HG03460 (cell line): ENCODE results near the gene PLEKHG3.

Experiments
- ATAC-seq: cut with Tn5 transposase; IDR thresholded peaks from one replicate; pipeline ENCODE4 v1.9.1; 2021; ENCODE audit not compliant: unreplicated experiment

The PLEKHG3 gene

DNA sequence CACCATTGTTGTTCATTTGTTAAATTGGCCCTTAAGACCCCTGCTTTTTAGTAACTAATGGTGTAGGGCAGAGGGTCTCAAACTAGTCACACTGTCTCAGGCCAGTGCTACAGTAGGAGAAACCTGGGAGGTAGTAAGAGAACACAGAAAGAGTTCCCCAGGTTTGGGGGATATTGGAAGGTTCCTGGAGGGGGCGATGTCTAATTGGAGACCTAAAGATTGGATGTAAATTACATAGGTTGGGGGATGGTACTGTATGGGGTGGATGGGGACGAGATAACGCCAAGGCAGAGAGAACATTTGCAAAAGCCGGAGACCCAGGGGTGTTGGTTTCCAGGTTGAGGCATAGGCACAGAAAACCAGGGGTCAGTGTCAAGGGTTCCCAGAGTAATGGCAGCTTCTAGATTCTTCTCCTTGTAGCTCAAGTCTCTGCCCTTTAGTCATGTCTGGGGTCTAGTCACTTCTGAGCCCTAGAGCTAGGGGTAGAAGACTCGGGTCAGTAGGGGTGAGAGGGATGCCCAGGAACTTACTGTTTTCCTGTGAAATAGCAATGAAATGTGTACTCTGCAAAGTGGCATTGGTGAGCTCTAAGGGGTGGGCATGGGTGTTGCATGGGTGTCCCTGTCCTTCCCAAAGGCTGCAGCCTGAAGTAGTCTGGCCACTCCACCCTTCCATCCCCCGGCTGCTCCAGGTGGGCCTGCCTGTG lies 21.8 kb downstream of the PLEKHG3 start:
- no peak for ATAC-seq

DNA sequence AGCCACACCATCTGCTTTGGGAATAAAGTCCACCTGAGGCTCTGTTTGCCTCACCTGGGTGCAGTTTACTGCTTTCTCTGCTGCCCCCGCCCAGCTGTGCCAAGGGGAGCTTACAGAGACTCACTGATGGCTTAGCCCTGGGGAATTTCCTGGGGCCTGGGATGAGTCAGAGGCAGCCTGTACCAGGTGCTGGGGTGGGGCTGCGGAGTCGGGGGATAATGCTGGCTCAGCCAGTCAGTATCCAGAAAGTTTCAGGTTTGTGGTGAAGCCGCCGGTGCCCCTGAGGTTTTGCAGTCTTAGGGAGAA lies 22.3 kb downstream of the PLEKHG3 start:
- ATAC-seq = no peak

DNA sequence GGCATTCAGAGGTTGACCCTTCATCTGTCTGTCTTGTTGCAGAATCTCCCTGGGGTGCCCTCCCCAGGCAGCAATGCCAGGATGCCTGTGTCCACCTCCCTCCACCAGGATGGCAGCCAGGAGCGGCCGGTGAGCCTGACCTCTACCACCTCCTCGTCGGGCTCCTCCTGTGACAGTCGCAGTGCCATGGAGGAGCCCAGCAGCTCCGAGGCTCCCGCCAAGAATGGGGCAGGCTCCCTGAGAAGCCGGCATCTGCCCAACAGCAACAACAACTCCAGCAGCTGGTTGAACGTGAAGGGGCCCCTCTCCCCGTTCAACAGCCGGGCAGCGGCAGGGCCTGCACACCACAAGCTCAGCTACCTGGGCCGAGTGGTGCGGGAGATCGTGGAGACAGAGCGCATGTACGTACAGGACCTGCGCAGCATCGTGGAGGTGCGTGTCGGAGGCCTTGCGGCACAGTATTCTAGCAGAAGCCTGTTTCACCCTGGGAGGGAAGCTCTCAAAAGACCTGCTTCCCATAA lies 23.4 kb downstream of the PLEKHG3 start:
- ATAC-seq = no peak

DNA sequence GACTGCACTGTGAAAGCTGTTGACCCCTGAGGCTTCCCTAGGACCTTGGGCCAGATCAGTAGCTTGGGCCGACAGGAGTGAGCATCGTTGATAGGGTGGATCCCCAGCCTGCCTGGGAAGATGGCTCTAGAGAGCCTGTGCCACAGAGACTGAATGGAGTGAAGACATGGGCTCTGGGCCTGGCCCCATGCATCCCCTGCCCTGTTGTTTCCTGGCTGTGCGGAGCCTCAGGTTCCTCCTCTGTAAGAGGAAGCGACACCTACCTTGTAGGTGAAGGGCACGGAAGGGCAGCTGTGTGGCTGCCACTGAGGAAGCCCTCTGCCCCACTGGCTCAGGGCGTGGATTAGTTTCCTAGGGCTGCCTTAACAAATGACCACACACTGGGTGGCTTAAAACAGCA lies 23.9 kb downstream of the PLEKHG3 start:
- ATAC-seq = no peak

DNA sequence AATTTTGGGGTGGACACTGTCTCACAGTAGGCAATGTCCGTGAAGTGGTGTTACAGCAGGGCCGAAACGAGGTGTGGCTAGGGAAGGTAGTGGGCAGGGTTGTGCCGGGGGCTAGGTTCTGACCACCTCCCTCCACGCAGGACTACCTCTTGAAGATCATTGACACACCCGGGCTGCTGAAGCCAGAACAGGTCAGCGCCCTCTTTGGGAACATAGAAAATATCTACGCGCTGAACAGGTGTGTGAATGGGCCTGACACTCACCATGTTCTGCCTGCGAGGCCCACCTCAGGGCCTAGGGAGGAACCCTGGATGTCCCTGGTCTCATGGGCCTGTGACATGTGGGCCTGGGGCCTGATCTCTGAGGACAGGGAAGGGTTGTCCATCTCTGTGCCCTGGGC lies 24.6 kb downstream of the PLEKHG3 start:
- ATAC-seq = no peak

DNA sequence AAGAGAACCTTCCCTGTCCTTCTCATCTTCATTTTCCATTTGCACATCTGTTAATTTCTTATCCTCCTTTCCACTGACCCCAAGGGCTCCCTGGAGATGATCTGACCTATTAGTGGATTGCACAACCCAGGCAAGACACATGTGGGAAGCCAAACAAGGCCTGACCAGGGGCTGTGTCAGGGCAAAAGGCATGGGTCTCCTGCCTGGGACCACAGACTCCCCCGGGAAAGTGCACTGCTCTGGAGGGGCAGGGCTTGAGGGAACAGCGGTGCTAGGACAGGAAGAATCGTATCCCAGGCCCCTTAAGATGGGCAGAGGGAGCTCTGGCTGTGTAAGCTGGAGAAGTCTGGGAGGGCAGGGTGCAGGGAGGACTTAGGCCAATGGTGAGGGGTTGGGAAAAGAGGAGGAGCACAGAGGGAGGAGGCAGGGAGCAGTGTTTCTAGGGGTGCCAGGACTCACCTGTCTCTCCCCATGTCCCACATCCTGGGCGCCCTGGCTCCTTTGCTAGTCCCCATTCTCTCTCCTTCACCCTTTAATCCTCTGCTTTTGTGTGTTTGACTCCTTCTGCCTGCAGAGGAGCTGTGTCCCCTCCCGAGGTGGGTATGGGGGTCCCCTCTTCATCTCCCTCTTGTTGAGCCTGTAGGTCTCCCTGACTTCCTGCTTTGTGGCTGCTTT lies 25.3 kb downstream of the PLEKHG3 start:
- no peak for ATAC-seq

DNA sequence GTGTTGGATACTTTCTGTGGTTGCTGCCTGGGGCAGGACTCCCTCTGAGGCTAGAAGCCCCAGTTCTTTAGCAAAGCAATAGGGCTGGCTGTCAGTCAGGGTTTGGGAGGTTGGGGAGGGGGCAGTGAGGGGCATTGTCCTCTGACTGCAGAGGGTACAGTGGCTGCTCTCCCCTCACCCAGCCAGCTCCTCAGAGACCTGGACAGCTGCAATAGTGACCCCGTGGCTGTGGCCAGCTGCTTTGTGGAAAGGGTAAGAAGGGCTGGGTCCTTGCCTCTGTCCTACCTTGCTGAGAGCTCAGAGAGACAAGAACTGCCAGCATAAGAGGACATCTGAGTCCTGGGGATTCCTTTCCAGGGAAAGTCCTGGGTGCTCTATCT lies 25.8 kb downstream of the PLEKHG3 start:
- no peak for ATAC-seq

DNA sequence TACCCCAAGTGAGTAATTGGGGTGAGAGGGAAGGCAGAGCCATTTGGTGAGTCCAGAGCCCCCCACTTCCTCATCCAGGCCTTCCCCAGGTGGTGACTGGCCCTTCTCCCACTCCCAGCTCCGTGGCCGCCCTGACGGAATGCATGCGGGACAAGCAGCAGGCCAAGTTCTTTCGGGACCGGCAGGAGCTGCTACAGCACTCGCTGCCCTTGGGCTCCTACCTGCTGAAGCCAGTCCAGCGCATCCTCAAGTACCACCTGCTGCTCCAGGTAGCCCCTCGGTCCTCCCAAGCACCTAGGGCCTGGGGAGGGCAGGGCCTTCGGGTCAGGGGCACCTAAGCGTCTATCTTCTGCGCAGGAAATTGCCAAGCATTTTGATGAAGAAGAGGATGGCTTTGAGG lies 26.5 kb downstream of the PLEKHG3 start:
- no peak for ATAC-seq

DNA sequence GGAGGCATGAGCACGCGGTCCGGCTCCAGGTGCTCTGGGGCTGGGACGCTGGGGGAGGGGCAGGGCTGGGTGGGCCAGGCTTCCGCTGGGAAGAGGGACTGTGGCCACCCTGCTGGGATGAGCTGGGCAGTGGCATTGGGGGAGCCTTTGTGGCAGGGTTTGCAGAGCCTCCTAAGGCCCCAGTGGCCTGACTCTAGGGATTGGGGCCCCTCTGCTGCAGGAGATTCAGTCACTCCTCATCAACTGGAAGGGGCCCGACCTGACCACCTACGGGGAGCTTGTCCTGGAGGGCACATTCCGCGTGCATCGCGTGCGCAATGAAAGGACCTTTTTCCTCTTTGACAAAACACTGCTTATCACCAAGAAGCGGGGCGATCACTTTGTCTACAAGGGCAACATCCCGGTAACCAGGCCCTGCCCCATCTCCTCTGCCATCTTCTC lies 26.9 kb downstream of the PLEKHG3 start:
- no peak for ATAC-seq

DNA sequence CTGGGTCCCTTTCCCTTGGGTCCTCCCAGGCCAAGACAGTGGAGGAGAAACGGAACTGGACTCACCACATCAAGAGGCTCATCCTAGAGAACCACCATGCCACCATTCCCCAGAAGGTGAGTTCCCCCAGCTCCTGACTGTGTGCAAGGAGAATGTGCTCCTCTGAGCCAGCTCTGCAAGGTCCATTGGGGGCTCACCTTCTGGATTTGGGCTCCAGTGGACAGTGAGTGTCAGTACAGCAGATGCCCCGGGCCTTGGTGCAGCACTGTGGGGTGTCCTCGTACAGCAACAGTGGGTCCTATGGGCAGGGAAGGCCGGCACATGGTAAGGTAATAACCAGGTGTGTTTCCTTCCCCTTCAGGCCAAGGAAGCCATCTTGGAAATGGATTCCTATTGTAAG lies 27.8 kb downstream of the PLEKHG3 start:
- ATAC-seq = no peak

DNA sequence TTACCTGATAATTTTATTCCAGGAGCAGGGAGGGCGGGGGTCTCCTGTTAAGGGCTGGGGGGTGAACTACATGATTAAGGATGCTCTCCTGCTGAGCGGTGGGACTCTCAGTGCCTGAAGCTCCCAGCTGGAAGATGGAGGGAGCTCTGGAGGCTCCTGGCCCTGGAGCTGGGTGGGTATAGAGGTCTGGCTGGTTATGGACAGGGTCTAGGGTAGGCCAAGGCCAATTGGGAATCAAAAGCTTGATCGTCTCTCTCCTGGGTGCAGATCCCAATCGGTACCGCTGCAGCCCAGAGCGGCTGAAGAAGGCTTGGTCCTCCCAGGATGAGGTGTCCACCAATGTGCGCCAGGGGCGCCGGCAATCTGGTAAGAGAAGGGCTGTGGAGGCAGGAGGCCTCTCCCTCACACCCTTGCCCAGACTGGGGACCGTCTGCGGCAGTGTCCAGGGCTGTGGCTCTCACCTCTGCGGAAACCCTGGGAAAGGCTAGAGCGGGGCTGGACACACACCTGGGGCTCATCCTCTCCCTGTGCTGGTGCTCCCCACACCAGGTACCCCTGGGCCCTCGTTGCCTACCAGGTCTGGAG lies 28.4 kb downstream of the PLEKHG3 start:
- ATAC-seq = no peak

DNA sequence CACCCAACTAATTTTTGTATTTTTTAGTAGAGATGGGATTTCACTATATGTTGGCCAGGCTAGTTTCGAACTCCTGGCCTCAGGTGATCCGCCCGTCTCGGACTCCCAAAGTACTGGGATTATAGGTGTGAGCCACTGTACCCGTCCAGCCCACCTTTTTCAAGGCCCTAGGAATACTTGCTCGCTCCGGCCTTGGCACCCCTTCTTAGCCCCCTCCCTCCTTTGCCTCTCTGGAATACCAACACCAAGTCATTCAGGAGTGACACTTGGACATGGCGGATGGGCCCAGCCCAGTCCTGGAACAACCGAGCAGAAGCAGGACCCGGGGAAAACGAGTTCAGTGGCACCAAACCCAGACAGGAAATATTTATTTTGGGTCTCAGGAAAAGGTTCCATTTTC lies 29.1 kb downstream of the PLEKHG3 start:
- ATAC-seq = no peak

DNA sequence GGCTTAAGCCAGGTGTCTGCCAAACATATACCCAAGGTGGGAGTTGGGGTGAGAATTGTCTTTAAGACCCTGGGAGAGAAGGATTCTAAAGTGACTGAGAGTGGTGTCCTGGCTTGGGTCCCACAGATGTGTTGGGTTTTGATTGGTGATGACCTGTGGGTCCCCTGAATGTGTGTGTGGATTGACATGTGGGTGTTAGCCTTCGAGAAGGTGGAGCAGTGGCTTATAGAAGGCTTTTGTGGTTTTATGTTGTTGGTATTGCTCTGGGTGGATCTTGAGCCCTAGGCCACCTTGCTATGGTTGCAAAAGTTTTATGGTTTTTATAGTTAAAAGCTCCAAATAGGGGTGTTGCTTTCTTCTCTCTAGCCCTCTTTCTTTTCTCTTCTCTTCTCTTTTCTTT lies 29.7 kb downstream of the PLEKHG3 start:
- no peak for ATAC-seq

DNA sequence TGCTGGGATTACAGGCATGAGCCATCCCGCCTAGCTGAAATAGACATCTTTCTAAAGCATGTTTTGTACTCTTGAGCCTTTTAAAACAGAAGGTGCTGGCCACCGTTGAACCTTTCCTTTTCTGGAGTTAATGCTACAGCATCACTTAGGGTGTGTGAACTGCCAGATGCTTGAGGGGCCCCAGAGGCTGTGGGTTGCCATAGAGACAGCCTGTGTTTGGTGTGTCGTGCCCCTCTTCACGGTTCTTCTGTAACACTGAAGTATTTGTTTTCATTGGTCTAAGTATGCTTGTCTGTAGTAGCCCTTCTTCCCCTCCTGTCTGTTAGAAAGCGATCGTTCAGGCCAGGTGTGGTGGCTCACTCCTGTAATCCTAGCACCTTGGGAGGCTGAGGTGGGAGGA lies 30.8 kb downstream of the PLEKHG3 start:
- ATAC-seq = no peak

DNA sequence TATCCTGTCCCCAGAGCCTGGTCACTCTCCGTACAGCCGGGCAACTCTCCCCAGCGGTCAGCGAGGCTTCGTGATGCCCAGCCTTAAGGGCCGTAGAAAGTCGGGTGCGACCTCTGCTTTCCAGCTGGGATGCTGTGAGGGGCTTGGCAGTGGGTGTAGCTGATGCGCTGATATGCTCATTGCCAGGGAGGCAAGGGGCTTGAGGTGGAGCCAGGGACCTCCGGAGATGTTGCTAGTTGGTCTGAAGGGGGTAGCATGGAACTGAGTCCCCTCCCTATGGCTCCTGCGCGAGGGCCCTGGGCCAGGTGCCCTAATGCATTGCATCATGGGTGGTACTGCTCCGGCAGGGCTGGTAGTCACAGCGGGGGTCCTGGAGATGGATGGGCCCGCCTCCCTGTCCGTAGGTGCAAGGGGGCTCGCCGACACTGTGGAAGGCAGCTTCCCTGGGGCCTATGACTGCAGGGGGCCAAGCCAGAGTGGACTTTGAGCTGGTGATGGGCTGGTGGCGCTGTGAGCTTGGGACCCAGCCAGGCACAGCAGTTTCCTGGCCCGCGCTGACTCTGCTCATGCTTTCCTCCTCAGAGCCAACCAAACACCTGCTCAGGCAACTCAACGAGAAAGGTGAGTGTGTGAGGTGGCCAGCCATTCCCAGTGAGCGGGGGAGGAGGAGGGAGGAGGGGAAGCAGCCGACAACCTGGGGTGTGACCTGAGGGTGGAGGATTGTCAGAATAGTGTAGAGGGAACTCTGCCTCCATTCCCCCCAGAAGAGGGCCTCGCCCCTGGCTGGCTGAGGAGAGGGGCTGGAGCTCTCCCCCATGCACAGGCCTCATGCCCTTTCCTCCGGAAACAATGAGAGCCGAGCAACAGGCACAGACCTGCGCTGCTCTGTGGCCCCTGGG lies 32.3 kb downstream of the PLEKHG3 start:
- no peak for ATAC-seq

DNA sequence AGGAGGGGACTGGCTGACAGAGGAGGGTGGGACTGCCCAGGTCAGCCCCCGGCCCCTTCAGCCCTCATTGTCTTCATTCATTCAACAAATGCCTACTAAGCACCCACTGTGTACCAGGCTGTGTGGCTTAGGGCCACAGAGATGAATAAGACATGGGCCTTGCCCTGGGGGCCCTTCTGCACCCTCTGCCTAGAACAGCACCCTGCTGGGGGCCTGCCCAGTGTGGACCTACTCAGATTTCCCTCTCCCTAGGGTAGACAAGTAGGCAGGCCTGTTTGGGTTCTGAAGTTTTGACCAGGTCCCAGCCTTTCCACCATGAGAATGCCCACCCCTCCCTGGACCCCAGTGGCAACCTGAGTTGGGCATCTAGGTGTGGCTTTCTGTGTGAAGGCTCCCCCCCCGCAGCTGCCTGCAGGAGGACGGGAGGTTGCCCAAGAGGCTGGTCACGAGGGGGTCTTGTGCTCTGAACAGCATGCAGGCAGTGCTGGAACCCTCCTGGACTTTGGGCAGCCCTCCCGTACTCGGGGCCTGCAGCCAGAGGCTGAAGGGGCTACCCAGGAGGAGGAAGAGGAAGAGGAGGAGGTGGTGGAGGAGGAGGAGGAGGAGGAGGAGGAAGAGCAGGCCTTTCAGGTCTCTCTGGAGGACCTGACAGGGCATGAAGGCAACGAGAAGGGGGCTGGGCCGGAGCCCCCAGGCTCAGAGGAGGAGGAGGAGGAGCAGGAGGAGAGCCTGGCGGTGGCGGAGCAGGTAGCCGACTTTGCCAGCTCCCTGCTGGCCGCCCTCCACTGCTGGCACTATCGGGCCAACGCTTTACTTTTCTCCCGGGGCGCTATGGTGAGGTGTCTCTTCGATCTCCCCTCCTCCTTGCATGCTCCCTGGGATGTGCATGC lies 33.4 kb downstream of the PLEKHG3 start:
- no peak for ATAC-seq

DNA sequence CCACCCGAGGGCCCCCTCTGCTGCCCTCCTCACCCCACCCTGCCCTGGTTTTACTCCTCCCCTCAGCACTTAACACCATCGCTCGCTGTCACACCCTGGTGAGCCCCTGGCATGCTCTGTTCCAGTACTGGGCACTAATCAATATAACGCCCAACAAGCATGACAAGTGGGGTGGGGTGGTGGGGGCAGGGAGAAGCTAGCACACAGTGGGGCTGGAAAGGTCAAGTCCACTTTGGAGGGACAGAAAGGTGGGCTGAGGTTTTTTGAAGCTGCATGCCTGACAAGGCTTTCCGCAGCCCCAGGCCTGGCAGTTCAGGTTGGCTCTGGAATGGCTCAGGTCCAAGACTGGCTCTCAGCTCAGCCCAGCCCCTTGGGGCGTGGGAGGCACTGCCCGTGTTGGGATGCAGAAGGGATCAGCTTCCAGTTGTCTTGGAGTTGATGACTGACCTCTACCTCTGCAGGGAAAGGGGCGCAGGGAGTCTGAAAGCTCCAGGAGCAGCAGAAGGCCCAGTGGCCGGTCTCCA lies 34.1 kb downstream of the PLEKHG3 start:
- no peak for ATAC-seq

DNA sequence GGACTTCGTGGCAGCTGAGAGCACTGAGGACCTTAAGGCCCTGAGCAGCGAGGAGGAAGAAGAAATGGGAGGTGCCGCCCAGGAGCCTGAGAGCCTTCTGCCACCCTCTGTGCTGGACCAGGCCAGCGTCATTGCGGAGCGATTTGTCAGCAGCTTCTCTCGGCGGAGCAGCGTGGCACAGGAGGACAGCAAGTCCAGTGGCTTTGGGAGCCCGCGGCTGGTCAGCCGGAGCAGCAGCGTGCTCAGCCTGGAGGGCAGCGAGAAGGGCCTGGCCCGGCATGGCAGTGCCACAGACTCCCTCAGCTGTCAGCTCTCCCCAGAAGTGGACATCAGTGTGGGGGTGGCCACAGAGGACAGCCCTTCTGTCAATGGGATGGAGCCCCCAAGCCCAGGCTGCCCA lies 37.0 kb downstream of the PLEKHG3 start:
- no peak for ATAC-seq

DNA sequence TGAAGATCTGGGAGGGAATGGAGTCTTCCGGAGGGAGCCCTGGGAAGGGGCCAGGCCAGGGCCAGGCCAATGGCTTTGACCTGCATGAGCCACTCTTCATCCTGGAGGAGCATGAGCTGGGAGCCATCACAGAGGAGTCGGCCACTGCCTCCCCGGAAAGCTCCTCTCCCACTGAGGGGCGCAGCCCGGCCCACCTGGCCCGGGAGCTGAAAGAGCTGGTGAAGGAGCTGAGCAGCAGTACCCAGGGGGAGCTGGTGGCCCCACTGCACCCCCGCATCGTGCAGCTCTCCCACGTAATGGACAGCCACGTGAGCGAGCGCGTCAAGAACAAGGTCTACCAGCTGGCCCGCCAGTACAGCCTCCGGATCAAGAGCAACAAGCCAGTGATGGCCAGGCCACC lies 37.7 kb downstream of the PLEKHG3 start:
- no peak for ATAC-seq

DNA sequence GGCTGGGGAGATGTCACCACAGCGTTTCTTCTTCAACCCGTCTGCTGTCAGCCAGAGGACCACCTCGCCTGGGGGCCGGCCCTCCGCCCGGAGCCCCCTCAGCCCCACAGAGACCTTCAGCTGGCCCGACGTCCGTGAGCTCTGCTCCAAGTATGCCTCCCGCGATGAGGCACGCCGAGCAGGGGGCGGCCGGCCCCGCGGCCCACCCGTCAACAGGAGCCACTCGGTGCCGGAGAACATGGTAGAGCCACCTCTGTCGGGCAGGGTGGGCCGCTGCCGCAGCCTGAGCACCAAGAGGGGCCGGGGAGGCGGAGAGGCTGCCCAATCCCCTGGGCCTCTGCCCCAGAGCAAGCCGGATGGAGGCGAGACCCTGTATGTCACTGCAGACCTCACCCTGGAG lies 38.8 kb downstream of the PLEKHG3 start:
- no peak for ATAC-seq
